HG02970 (cell line): ENCODE data around the gene CAV3.

Source experiments
- ATAC-seq: cut with Tn5 transposase; IDR thresholded peaks from one replicate; pipeline ENCODE4 v1.9.1; 2021; ENCODE audit warnings: mild to moderate bottlenecking, moderate library complexity, moderate number of reproducible peaks; ENCODE audit not compliant: unreplicated experiment, low FRiP score

Gene CAV3

GRCh38 chr3:8734137-8734878, 706 bp downstream of the CAV3 start:
- ATAC-seq: no peak

- ATAC-seq: no peak
Observed at GRCh38 chr3:8734908-8735307, 1.3 kb downstream of the CAV3 start.

GRCh38 chr3:8736436-8736835, 2.8 kb downstream of the CAV3 start:
- ATAC-seq: no peak

DNA sequence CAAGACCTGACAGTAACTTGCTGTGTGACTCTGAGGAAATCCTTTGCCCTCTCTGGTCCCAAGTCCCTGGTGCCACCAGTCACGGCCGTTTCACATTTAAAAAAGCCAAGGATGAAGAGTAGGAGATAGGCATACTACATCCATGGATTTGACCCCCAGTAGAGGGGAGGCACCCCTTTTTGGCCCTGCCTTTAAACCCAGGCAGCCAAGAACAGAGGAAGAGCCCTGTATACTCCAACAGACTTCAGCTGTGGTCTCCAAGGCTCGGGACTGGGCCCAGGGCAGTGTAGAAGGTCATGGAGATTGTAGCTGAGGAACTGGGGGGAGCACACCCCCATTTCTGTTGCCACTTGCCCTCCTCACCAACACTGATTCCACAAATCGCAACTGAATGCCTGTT, 3.7 kb downstream of the CAV3 start:
- ATAC-seq: no peak

- ATAC-seq: no peak
Observed at GRCh38 chr3:8737823-8738222, 4.2 kb downstream of the CAV3 start.

DNA sequence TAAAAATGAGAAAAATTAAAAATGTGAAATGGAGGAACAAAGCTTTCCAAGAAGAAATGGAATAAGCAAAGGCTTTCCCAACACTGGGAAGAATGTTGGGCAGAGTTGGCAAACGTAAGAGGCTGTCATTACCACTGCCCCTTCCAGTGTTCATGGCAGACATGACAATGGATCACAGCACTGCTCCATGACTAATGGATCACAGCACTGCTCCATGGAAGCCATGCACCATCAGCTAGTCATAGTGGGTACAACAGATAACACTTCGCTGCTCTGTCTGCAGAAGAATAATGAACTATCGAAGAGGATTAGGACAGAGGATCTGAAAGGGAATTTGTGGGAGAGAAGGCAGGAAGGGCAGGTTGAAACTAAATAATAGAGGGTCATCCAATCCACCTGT, 5.0 kb downstream of the CAV3 start:
- ATAC-seq: no peak

DNA sequence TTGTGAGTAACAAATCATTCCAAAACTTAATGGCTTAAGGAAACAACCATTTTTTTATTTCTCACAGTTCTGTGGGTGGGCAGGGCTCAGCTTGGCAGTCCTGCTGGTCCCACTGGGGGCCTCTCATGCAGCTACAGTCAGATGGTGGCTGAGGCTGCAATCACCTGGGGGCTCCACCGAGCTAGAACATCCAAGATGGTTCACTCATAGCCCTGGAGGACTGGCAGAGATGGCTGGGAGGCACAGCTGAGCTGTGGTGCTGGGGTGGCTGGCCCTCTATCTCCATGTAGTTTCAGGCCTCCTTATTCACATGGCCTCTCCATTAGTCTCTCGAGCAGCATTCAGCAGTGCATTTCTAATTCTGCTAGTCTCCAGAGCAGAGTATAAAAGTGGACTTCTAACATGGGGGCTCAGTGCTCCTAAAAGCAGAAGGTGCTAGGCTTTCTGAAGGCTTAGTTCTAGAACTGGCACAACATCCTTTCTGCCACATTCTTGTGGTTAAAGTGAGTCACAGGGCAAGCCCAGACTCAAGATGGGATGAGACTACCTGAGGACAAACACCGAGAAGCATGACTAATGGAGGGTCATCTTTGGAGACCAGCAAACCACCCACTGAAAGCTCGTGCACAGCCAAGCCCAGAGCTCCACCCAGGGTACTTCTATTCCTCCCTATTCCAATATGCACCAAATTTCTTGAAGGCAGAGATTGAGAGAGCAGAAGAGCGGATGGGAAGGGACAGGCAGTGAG, 6.3 kb downstream of the CAV3 start:
- no peak for ATAC-seq

GRCh38 chr3:8741581-8742261, 8.1 kb downstream of the CAV3 start:
- ATAC-seq: no peak

GRCh38 chr3:8743021-8743601, 9.5 kb downstream of the CAV3 start:
- no peak for ATAC-seq

- ATAC-seq: no peak
Observed at GRCh38 chr3:8743911-8744310, 10.3 kb downstream of the CAV3 start.

GRCh38 chr3:8745619-8746370, 12.2 kb downstream of the CAV3 start:
- ATAC-seq: no peak

GRCh38 chr3:8746780-8747345, 13.3 kb downstream of the CAV3 start:
- ATAC-seq: no peak

DNA sequence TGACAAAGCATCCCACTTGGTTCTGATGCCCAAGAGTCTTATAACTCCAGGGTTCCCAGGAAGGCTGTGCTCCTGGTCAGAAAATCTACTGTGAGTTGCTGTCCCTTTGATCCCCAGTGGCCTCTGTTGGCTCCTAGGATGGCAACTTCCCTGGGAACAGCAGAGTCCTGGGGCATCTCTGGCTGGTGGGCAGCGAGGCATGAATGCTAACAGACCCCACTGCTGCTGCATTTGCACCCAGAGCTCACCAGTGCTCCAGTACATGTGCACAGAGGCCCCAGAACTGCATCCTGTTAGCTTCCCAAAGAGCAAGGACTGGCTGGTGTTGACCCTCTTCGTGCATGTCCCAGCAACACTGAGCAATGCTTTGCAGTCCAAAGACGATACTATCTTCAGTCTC, 15.7 kb downstream of the CAV3 start:
- ATAC-seq: no peak

GRCh38 chr3:8752832-8753231, 19.2 kb downstream of the CAV3 start:
- ATAC-seq: no peak

GRCh38 chr3:8755097-8755496, 21.5 kb downstream of the CAV3 start:
- ATAC-seq: no peak

DNA sequence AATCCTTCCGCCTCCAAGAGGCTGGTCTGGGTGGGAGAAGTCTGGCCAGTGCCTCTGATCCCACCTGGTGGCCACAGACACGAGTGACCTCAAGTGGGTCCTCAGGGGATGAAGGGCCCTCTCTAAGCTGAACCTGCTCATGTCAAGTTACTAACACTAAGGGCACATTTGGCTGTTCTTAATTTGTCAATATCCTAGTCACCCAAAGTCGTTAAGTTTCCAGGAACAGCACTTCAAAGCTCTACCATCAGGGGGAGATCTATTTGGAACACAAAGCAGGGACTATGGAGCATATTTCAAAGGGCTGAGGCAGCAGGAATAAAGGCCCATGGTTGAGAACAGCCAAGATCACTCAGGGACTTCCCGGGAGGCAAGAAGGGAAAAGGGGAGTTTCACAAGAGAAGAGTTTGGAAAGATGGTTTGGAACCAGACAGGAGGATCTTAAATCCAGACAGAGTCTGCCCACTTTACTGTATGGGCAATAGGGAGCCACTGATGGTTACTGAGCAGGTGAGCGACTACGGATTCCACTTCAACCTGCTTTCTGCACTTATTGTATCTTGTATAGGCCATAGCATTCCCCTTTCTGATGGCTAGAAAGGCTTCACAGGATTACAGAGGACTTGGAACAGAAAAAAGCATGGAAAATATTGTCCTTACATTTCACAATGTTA, 22.1 kb downstream of the CAV3 start:
- no peak for ATAC-seq

- ATAC-seq: no peak
Observed at GRCh38 chr3:8756671-8757070, 23.1 kb downstream of the CAV3 start.

DNA sequence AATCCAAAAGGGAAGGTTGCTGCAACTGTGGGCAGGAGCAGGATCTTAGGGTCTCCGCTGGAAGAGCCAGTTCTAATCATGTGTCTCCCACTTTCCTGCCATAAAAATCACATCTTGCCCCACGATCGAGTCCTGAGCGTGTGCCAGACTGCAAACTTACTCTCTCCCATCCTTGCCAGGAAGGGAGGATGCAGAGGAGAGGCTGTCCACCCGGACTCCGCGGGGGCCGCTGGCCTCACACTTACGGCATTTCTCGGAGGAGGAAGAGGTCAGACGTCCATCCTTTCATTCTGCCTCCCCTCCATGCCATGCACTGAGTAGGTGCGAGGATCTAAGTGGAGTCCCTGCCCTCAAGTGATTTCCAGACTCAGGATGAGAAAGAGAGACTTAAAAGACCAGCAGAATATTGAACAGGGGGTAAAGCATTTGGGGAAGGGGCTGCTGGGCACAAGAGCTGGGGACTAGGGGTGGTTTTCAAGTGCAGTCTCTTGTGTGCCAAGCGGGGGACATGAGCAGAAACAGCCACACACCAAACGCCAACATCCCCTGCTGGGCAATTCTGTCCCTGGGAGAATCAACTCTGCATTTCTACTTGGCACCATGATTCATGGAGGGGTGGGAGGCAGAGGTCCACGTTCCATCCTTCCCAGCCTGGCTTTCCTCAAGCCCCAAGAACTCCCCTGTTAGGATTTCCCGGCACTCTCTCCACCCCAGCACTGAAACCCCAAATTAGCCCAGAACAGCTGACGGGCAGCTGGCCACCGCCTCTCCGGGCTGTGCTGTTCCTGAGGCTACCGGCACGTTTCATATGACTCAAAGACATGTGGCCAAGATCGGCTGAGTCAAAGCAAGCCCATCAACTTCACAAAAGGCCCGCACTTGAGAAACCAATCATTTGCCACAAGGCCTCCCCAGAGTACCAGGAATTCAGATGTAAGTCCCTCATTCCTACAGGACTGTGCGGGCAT, 24.2 kb downstream of the CAV3 start:
- no peak for ATAC-seq
